ENCODE measurements around the gene RNF25. TPM values are rescaled to one million over a fixed set of nuclear protein-coding genes. Genes with fewer than 3 reads are reported as not detected.
A peak's percentile ranks its signal among the peaks of the same experiment; 100 is the strongest.

The RNF25 gene
- total and polyA plus RNA-seq, 7 experiments from 2014 or later = 12.6 to 33.4 (median 28.3) TPM

- H3K36me3 ChIP-seq (ENCODE audit: control insufficient read depth in 2 of 3, insufficient read depth in 3 of 3, low read length in 3 of 3) = no peaks in the 10 kb centered on the region
- ATAC-seq (no peak), DNase-seq (no peak)
- no peak overlapping the region for H3K27ac ChIP-seq (ENCODE audit: low read depth, low read length)
- no peak overlapping the region for H3K4me3 Mint-ChIP-seq
- POLR2A ChIA-PET = no interaction called here
- no peaks in the 10 kb centered on the region for H3K4me1 ChIP-seq (ENCODE audit: control insufficient read depth in 2 of 2, insufficient read depth in 2 of 2, low read length in 2 of 2)
- H3K27ac Mint-ChIP-seq = no peak overlapping the region
- H3K27me3 Mint-ChIP-seq = no peaks in the 10 kb centered on the region
- H3K9me3 Mint-ChIP-seq = peaks cover 0 to 1% (median 0%) of the 10 kb centered on the region in 11 donors
- CTCF ChIA-PET = no interaction called here
- no peak overlapping the region for H3K4me3 ChIP-seq (ENCODE audit: low read length)
- intact Hi-C loops (cut with micrococcal nuclease) = no loop called here
- peaks cover 7 to 23% (median 11%) of the 10 kb centered on the region in 7 donors for H3K4me1 Mint-ChIP-seq
- H3K27me3 ChIP-seq (ENCODE audit: control insufficient read depth in 2 of 2, insufficient read depth in 2 of 2, low read length in 2 of 2) = no peaks in the 10 kb centered on the region
- H3K9me3 ChIP-seq (ENCODE audit: control insufficient read depth in 2 of 3, low read length in 3 of 3) = no peaks in the 10 kb centered on the region
- H3K36me3 Mint-ChIP-seq = peaks cover 0 to 15% (median 9%) of the 10 kb centered on the region in 5 donors
Observed at GRCh38 chr2:218717262-218717661, 45.5 kb upstream of the RNF25 start.

GRCh38 chr2:218716070-218716469 lies 44.3 kb upstream of the RNF25 start:
- Histone ChIP-seq H3K27ac (ENCODE audit: low read depth, low read length) (no peak overlapping the region), H3K27me3 (ENCODE audit: control insufficient read depth in 2 of 2, insufficient read depth in 2 of 2, low read length in 2 of 2) (no peaks in the 10 kb centered on the region), H3K4me3 (ENCODE audit: low read length) (no peak overlapping the region), H3K4me1 (ENCODE audit: control insufficient read depth in 2 of 2, insufficient read depth in 2 of 2, low read length in 2 of 2) (peaks cover 8% of the 10 kb centered on the region in 2 donors), H3K9me3 (ENCODE audit: control insufficient read depth in 2 of 3, low read length in 3 of 3) (no peaks in the 10 kb centered on the region), H3K36me3 (ENCODE audit: control insufficient read depth in 2 of 3, insufficient read depth in 3 of 3, low read length in 3 of 3) (no peaks in the 10 kb centered on the region)
- H3K4me1 Mint-ChIP-seq = peaks cover 18 to 33% (median 22%) of the 10 kb centered on the region in 7 donors
- H3K27ac Mint-ChIP-seq = no peak overlapping the region
- no peak overlapping the region for H3K4me3 Mint-ChIP-seq
- intact Hi-C loops (cut with micrococcal nuclease) = no loop called here
- H3K36me3 Mint-ChIP-seq = peaks cover 0 to 15% (median 9%) of the 10 kb centered on the region in 5 donors
- DNase-seq (no peak), ATAC-seq (no peak)
- ChIA-PET CTCF (no interaction called here), POLR2A (no interaction called here)
- no peaks in the 10 kb centered on the region for H3K27me3 Mint-ChIP-seq
- peaks cover 0 to 1% (median 0%) of the 10 kb centered on the region in 11 donors for H3K9me3 Mint-ChIP-seq

- Histone ChIP-seq H3K4me1 (ENCODE audit: control insufficient read depth in 2 of 2, insufficient read depth in 2 of 2, low read length in 2 of 2) (peaks cover 8% of the 10 kb centered on the region in 2 donors), H3K9me3 (ENCODE audit: control insufficient read depth in 2 of 3, low read length in 3 of 3) (no peaks in the 10 kb centered on the region), H3K4me3 (ENCODE audit: low read length) (no peak overlapping the region), H3K36me3 (ENCODE audit: control insufficient read depth in 2 of 3, insufficient read depth in 3 of 3, low read length in 3 of 3) (no peaks in the 10 kb centered on the region), H3K27me3 (ENCODE audit: control insufficient read depth in 2 of 2, insufficient read depth in 2 of 2, low read length in 2 of 2) (no peaks in the 10 kb centered on the region), H3K27ac (ENCODE audit: low read depth, low read length) (no peak overlapping the region)
- DNase-seq = no peak
- Mint-ChIP-seq H3K27ac (peak overlapping the region in 1 of 9 donors; percentile 48), H3K27me3 (no peaks in the 10 kb centered on the region), H3K4me1 (peaks cover 17 to 28% (median 19%) of the 10 kb centered on the region in 7 donors), H3K9me3 (peaks cover 0 to 3% (median 0%) of the 10 kb centered on the region in 11 donors), H3K36me3 (peaks cover 0 to 8% (median 4%) of the 10 kb centered on the region in 5 donors), H3K4me3 (no peak overlapping the region)
- CTCF ChIA-PET = no interaction called here
- intact Hi-C loops (cut with micrococcal nuclease) = loop anchor here (5.0 kb wide), 5 partner anchors 183 to 533 kb away; partner anchors contain the start of genes CNPPD1 (in 1 of the 2), GLB1L (in 1 of the 2), NHEJ1 (in 1 of the 2) and RETREG2 (in 1 of the 2)
- no peak for ATAC-seq
- POLR2A ChIA-PET = no interaction called here
Observed at GRCh38 chr2:218713922-218714321, 42.1 kb upstream of the RNF25 start.

- Mint-ChIP-seq H3K9me3 (peaks cover 0 to 3% (median 0%) of the 10 kb centered on the region in 11 donors), H3K27ac (peak overlapping the region; percentile 58 to 96 (median 90))
Observed at GRCh38 chr2:218711550-218711929, 39.7 kb upstream of the RNF25 start.

GRCh38 chr2:218710687-218711549 lies 39.1 kb upstream of the RNF25 start, which contains the start of gene TTLL4:
Gene TTLL4 (plus strand): TSS chr2:218710835. CDS start chr2:218737677, 26,842 bp downstream.
- Histone ChIP-seq H3K4me3 (ENCODE audit: low read length) (peak within 1 kb of the TSS; percentile 79), H3K4me1 (ENCODE audit: control insufficient read depth in 2 of 2, insufficient read depth in 2 of 2, low read length in 2 of 2) (peaks cover 8% of the 10 kb centered on the region in 2 donors), H3K36me3 (ENCODE audit: control insufficient read depth in 2 of 3, insufficient read depth in 3 of 3, low read length in 3 of 3) (no peaks in the 10 kb centered on the region), H3K27me3 (ENCODE audit: control insufficient read depth in 2 of 2, insufficient read depth in 2 of 2, low read length in 2 of 2) (no peaks in the 10 kb centered on the region), H3K27ac (ENCODE audit: low read depth, low read length) (peak within 1 kb of the TSS; percentile 86), H3K9me3 (ENCODE audit: control insufficient read depth in 2 of 3, low read length in 3 of 3) (no peaks in the 10 kb centered on the region)
- Mint-ChIP-seq H3K27me3 (peaks cover 0 to 7% (median 0%) of the 10 kb centered on the region in 5 donors), H3K27ac (peak within 1 kb of the TSS; percentile 58 to 96 (median 90)), H3K4me3 (peak within 1 kb of the TSS; percentile 91 to 99 (median 97)), H3K9me3 (peaks cover 0 to 3% (median 0%) of the 10 kb centered on the region in 11 donors), H3K36me3 (peaks cover 0 to 4% (median 2%) of the 10 kb centered on the region in 5 donors), H3K4me1 (peaks cover 17 to 31% (median 19%) of the 10 kb centered on the region in 7 donors)
- peak; percentile 99 for ATAC-seq
- ChIA-PET CTCF (interaction anchor here (0.8 to 1.7 kb wide), 5 partner anchors 11 to 186 kb away, joined by 3 to 8 read pairs (median 5); partner anchors contain the start of genes BCS1L, RNF25, STK36 and ZNF142), POLR2A (interaction anchor here (0.6 to 2.8 kb wide), 4 partner anchors 11 to 62 kb away, joined by 3 to 11 read pairs (median 6); partner anchors contain the start of genes BCS1L, RNF25, STK36 and ZNF142)
- DNase-seq = peak; percentile 98 to 99 (median 99)
- intact Hi-C loops (cut with micrococcal nuclease) = loop anchor here (1.0 to 5.0 kb wide), 28 partner anchors 18 to 886 kb away; partner anchors contain the start of genes AAMP (in 2 of the 2), ARPC2 (in 2 of the 2), BCS1L (in 2 of the 2) and CNOT9 (in 2 of the 2)

More at GRCh38 chr2:218711550-218711929, 39.7 kb upstream of the RNF25 start:
- Mint-ChIP-seq H3K4me3 (peak overlapping the region; percentile 91 to 99 (median 97)), H3K27me3 (peaks cover 0 to under 1% (median 0%) of the 10 kb centered on the region in 5 donors), H3K36me3 (peaks cover 0 to 4% (median 4%) of the 10 kb centered on the region in 5 donors), H3K4me1 (peaks cover 17 to 31% (median 19%) of the 10 kb centered on the region in 7 donors)
- peak overlapping the region; percentile 86 for H3K27ac ChIP-seq (ENCODE audit: low read depth, low read length)
- ATAC-seq = no peak
- intact Hi-C loops (cut with micrococcal nuclease) = loop anchor here (2.0 to 5.0 kb wide), 12 partner anchors 17 to 885 kb away; partner anchors contain the start of genes CHPF (in 1 of the 2), CNPPD1 (in 1 of the 2), GLB1L (in 1 of the 2) and GMPPA (in 1 of the 2)
- POLR2A ChIA-PET = interaction anchor here (1.1 kb wide), 1 partner anchor 63 kb away, joined by 3 read pairs; no protein-coding TSS in a partner anchor
- peak overlapping the region; percentile 79 for H3K4me3 ChIP-seq (ENCODE audit: low read length)
- H3K36me3 ChIP-seq (ENCODE audit: control insufficient read depth in 2 of 3, insufficient read depth in 3 of 3, low read length in 3 of 3) = no peaks in the 10 kb centered on the region
- no peaks in the 10 kb centered on the region for H3K27me3 ChIP-seq (ENCODE audit: control insufficient read depth in 2 of 2, insufficient read depth in 2 of 2, low read length in 2 of 2)
- no peak for DNase-seq
- CTCF ChIA-PET = interaction anchor here (1.2 kb wide), 1 partner anchor 136 kb away, joined by 3 read pairs; no protein-coding TSS in a partner anchor
- no peaks in the 10 kb centered on the region for H3K9me3 ChIP-seq (ENCODE audit: control insufficient read depth in 2 of 3, low read length in 3 of 3)
- peaks cover 8% of the 10 kb centered on the region in 2 donors for H3K4me1 ChIP-seq (ENCODE audit: control insufficient read depth in 2 of 2, insufficient read depth in 2 of 2, low read length in 2 of 2)

- peaks cover 8% of the 10 kb centered on the region in 2 donors for H3K4me1 ChIP-seq (ENCODE audit: control insufficient read depth in 2 of 2, insufficient read depth in 2 of 2, low read length in 2 of 2)
- peaks cover 0 to 3% (median 0%) of the 10 kb centered on the region in 11 donors for H3K9me3 Mint-ChIP-seq
- no peaks in the 10 kb centered on the region for H3K36me3 ChIP-seq (ENCODE audit: control insufficient read depth in 2 of 3, insufficient read depth in 3 of 3, low read length in 3 of 3)
- H3K27ac Mint-ChIP-seq = peak overlapping the region in 6 of 9 donors; percentile 47 to 93 (median 86)
- H3K27me3 ChIP-seq (ENCODE audit: control insufficient read depth in 2 of 2, insufficient read depth in 2 of 2, low read length in 2 of 2) = no peaks in the 10 kb centered on the region
- no peak for ATAC-seq
- H3K4me1 Mint-ChIP-seq = peaks cover 17 to 31% (median 19%) of the 10 kb centered on the region in 7 donors
- DNase-seq = no peak
- no peak overlapping the region for H3K27ac ChIP-seq (ENCODE audit: low read depth, low read length)
- CTCF ChIA-PET = interaction anchor here (0.8 to 1.7 kb wide), 4 partner anchors 12 to 187 kb away, joined by 3 to 8 read pairs (median 6); partner anchors contain the start of genes BCS1L, RNF25, STK36 and ZNF142
- H3K4me3 ChIP-seq (ENCODE audit: low read length) = no peak overlapping the region
- POLR2A ChIA-PET = interaction anchor here (0.6 to 2.8 kb wide), 3 partner anchors 10 to 51 kb away, joined by 4 to 11 read pairs (median 7); partner anchors contain the start of genes BCS1L, RNF25, STK36 and ZNF142
- intact Hi-C loops (cut with micrococcal nuclease) = loop anchor here (1.0 to 5.0 kb wide), 28 partner anchors 18 to 886 kb away; partner anchors contain the start of genes AAMP (in 2 of the 2), ARPC2 (in 2 of the 2), BCS1L (in 2 of the 2) and CNOT9 (in 2 of the 2)
- H3K4me3 Mint-ChIP-seq = peak overlapping the region; percentile 77 to 99 (median 96)
- peaks cover 0 to 8% (median 0%) of the 10 kb centered on the region in 5 donors for H3K27me3 Mint-ChIP-seq
- H3K9me3 ChIP-seq (ENCODE audit: control insufficient read depth in 2 of 3, low read length in 3 of 3) = no peaks in the 10 kb centered on the region
- peaks cover 0 to 4% (median 0%) of the 10 kb centered on the region in 5 donors for H3K36me3 Mint-ChIP-seq
Observed at GRCh38 chr2:218710334-218710686, 38.5 kb upstream of the RNF25 start.

All from naive thymus-derived CD4-positive, alpha-beta T cell (primary cell).